Gastroesophageal sphincter (tissue), 4 donors: ENCODE data around the gene SLC45A2. TPM values are rescaled to one million over a fixed set of nuclear protein-coding genes. Genes with fewer than 3 reads are reported as not detected.

Experiments
- ATAC-seq: fragments of 150-250 bp; one replicate; pipeline ENCODE4 v1.9.1; 2016; ENCODE audit warnings: mild to moderate bottlenecking, moderate library complexity
- H3K27ac ChIP-seq, 4 donors: fragments of 200-600 bp; sonication (generic) in 3 of 4; 1 replicate in 3 of 4; 2 replicates in 1 of 4; pipeline ENCODE4 v1.5.1; 2016 to 2019
- H3K27me3 ChIP-seq: fragments of 200-600 bp; sonication (generic); one replicate; pipeline ENCODE4 v1.5.1; 2019
- H3K36me3 ChIP-seq, 2 donors: fragments of 200-600 bp; sonication (generic); one replicate each; pipeline ENCODE4 v1.5.1; 2019; ENCODE audit warnings: control low read depth in 1 of 2
- H3K4me1 ChIP-seq, 3 donors: fragments of 200-600 bp; sonication (generic); 1 replicate in 2 of 3; 2 replicates in 1 of 3; pipeline ENCODE4 v1.5.1; 2016 to 2019; ENCODE audit warnings: control low read depth in 2 of 3
- H3K4me3 ChIP-seq, 2 donors: fragments of 200-600 bp; sonication (generic); one replicate each; pipeline ENCODE4 v1.5.1; 2019; ENCODE audit warnings: mild to moderate bottlenecking in 1 of 2, moderate library complexity in 1 of 2
- H3K9me3 ChIP-seq, 3 donors: fragments of 200-600 bp; sonication (generic); one replicate each; pipeline ENCODE4 v1.5.1; 2017 to 2019; ENCODE audit warnings: control low read depth in 2 of 3
- EP300 ChIP-seq: sonication (generic); formaldehyde crosslinking; IDR thresholded peaks from one replicate; pipeline ENCODE4 v1.6.1; 2017; ENCODE audit warnings: antibody characterized with exemption, mild to moderate bottlenecking
- POLR2A ChIP-seq, 2 donors: fragments of 450-650 bp; IDR thresholded peaks; one replicate each; pipeline ENCODE4 v1.6.1; 2017; ENCODE audit warnings: antibody characterized with exemption in 2 of 2, mild to moderate bottlenecking in 2 of 2, moderate library complexity in 1 of 2
- POLR2AphosphoS5 ChIP-seq: sonication (generic); formaldehyde crosslinking; IDR thresholded peaks from one replicate; pipeline ENCODE4 v1.6.1; 2017; ENCODE audit warnings: antibody characterized with exemption
- WGBS, 2 donors: methylation state at CpG; one replicate each; pipeline ENCODE4 v1.1.5; 2018; ENCODE audit warnings: low coverage in 1 of 2; 5-methylcytosine and 5-hydroxymethylcytosine counted together
- total RNA-seq, 4 donors: library from RNA; depleted of rRNA; stranded (reverse); fragments of >200 nt; gene quantifications; one replicate each; pipeline ENCODE4 v1.1.0, GENCODE V29; 2016
- TF ChIP-seq, protein P1 (sequence below), 4 experiments: fragments of 200-600 bp in 2 of 4; fragments of 450-650 bp in 2 of 4; sonication (generic) in 1 of 4; IDR thresholded peaks; one replicate each; pipeline ENCODE4 v1.5.1; 2017 to 2019; ENCODE audit warnings: antibody characterized with exemption in 4 of 4, mild to moderate bottlenecking in 2 of 4, moderate library complexity in 2 of 4

Gene SLC45A2
- total RNA-seq, 4 donors from 2014 or later = 0.15 TPM; not detected in 3

- Histone ChIP-seq H3K27me3 (no peaks in the 10 kb centered on the region), H3K27ac (no peak overlapping the region), H3K36me3 (peaks cover 0 to 14% of the 10 kb centered on the region in 2 donors), H3K4me3 (no peak overlapping the region), H3K9me3 (no peaks in the 10 kb centered on the region), H3K4me1 (peaks cover 0 to 4% (median 0%) of the 10 kb centered on the region in 3 donors)
- WGBS, 2 donors = 58 to 78% methylated on average over 2 of the region's 2 CpGs
- ATAC-seq = no peak
- TF ChIP-seq POLR2A (IDR thresholded peaks at IDR 0.05) = no peak
- no peak for TF ChIP-seq EP300
- no peak for TF ChIP-seq POLR2AphosphoS5
- TF ChIP-seq, protein P1, sequence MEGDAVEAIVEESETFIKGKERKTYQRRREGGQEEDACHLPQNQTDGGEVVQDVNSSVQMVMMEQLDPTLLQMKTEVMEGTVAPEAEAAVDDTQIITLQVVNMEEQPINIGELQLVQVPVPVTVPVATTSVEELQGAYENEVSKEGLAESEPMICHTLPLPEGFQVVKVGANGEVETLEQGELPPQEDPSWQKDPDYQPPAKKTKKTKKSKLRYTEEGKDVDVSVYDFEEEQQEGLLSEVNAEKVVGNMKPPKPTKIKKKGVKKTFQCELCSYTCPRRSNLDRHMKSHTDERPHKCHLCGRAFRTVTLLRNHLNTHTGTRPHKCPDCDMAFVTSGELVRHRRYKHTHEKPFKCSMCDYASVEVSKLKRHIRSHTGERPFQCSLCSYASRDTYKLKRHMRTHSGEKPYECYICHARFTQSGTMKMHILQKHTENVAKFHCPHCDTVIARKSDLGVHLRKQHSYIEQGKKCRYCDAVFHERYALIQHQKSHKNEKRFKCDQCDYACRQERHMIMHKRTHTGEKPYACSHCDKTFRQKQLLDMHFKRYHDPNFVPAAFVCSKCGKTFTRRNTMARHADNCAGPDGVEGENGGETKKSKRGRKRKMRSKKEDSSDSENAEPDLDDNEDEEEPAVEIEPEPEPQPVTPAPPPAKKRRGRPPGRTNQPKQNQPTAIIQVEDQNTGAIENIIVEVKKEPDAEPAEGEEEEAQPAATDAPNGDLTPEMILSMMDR (IDR thresholded peaks at IDR 0.05) = no peak
Observed at GRCh38 chr5:34017254-34017653, 32.8 kb upstream of the SLC45A2 start.

GRCh38 chr5:34016750-34017149 is 32.3 kb upstream of the SLC45A2 start:
- no peak for TF ChIP-seq POLR2AphosphoS5
- TF ChIP-seq EP300 = no peak
- TF ChIP-seq, protein P1 (IDR thresholded peaks at IDR 0.05) = no peak
- no peak for TF ChIP-seq POLR2A (IDR thresholded peaks at IDR 0.05)
- peaks cover 0 to 4% (median 0%) of the 10 kb centered on the region in 3 donors for H3K4me1 ChIP-seq
- H3K27ac ChIP-seq = no peak overlapping the region

GRCh38 chr5:34016222-34016621 is 31.7 kb upstream of the SLC45A2 start:
- no peaks in the 10 kb centered on the region for H3K27me3 ChIP-seq
- H3K27ac ChIP-seq = no peak overlapping the region
- H3K4me3 ChIP-seq = no peak overlapping the region
- H3K9me3 ChIP-seq = no peaks in the 10 kb centered on the region
- H3K4me1 ChIP-seq = peaks cover 0 to 4% (median 0%) of the 10 kb centered on the region in 3 donors
- peaks cover 0 to 14% of the 10 kb centered on the region in 2 donors for H3K36me3 ChIP-seq
- no peak for ATAC-seq
- TF ChIP-seq POLR2AphosphoS5 = no peak
- TF ChIP-seq POLR2A (IDR thresholded peaks at IDR 0.05) = no peak
- TF ChIP-seq, protein P1 (IDR thresholded peaks at IDR 0.05) = no peak
- no peak for TF ChIP-seq EP300
- WGBS, 2 donors = 41 to 81% methylated on average over 5 of the region's 5 CpGs

More at GRCh38 chr5:34016750-34017149, 32.3 kb upstream of the SLC45A2 start:
- no peaks in the 10 kb centered on the region for H3K9me3 ChIP-seq
- no peaks in the 10 kb centered on the region for H3K27me3 ChIP-seq
- peaks cover 0 to 14% of the 10 kb centered on the region in 2 donors for H3K36me3 ChIP-seq
- ATAC-seq = no peak
- no peak overlapping the region for H3K4me3 ChIP-seq
- WGBS, 2 donors = 48 to 100% methylated on average over 2 of the region's 2 CpGs

DNA sequence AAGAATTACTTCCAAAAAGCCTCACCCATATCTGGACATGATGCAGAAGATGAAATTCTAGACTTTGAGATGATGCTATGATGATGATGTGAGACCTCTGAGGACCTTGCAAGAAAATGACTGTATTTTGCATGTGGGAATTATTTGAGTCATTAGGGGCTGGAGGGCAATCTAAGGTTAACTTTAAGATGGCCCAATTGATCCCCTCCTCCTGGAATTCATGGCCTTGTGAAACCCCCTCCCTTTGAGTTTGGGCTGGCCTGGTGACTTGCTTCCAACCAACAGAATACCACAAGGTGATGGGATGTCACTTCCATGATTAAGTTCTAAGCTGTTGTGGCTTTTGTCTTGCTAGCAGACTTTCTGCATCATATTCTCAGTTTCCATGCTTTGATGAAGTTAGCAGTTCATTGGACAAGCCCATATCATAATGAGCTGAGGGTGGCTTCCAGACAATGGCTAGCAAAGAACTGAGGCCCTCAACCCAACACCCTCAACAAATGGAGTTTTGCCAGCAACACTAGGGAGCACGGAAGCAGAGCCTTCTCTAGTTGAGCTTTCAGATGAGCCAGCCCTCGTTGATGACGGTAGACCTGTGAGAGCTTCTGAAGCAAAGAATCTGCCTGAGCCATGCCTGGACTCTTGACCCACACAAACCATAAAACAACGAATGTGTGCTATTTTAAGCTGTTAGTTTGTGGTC is 30.8 kb upstream of the SLC45A2 start:
- Histone ChIP-seq H3K4me3 (no peak overlapping the region), H3K36me3 (peaks cover 0 to 9% of the 10 kb centered on the region in 2 donors), H3K9me3 (no peaks in the 10 kb centered on the region), H3K4me1 (peaks cover 0 to 4% (median 0%) of the 10 kb centered on the region in 3 donors), H3K27ac (no peak overlapping the region), H3K27me3 (no peaks in the 10 kb centered on the region)
- WGBS, 2 donors = 81 to 100% methylated on average over 1 to 4 of the region's 4 CpGs
- TF ChIP-seq POLR2AphosphoS5 (no peak), POLR2A (IDR thresholded peaks at IDR 0.05) (no peak), EP300 (no peak)
- TF ChIP-seq, protein P1 (IDR thresholded peaks at IDR 0.05) = no peak
- no peak for ATAC-seq

- H3K4me3 ChIP-seq = no peak overlapping the region
- no peak for ATAC-seq
- H3K27ac ChIP-seq = no peak overlapping the region
- H3K27me3 ChIP-seq = no peaks in the 10 kb centered on the region
- TF ChIP-seq POLR2A (IDR thresholded peaks at IDR 0.05) (no peak), EP300 (no peak), POLR2AphosphoS5 (no peak)
- TF ChIP-seq, protein P1 (IDR thresholded peaks at IDR 0.05) = no peak
- H3K9me3 ChIP-seq = no peaks in the 10 kb centered on the region
- 93 to 100% methylated on average over 2 of the region's 2 CpGs for WGBS, 2 donors
- H3K36me3 ChIP-seq = peaks cover 0 to 2% of the 10 kb centered on the region in 2 donors
- peaks cover 0 to 4% (median 0%) of the 10 kb centered on the region in 3 donors for H3K4me1 ChIP-seq
Observed at GRCh38 chr5:34014626-34015025, 30.1 kb upstream of the SLC45A2 start.
